H1 (cell line): ENCODE measurements around the gene SELPLG. TPM values are rescaled to one million over a fixed set of nuclear protein-coding genes. Genes with fewer than 3 reads are reported as not detected.
"Not testable (repeated sequence)": the region's sequence is repeated elsewhere in the genome, so short reads cannot be mapped to it uniquely, and the experiment has no call there.

Source experiments
- CTCF ChIA-PET: fragments of 300-600 bp; sonication (Branson Sonifier 250); formaldehyde crosslinking; loops from one replicate; lab custom pipeline; 2021; ENCODE audit not compliant: partially characterized antibody; lab: Charles Lee
- POLR2A ChIA-PET: fragments of 300-600 bp; sonication (Branson Sonifier 250); formaldehyde crosslinking; loops from one replicate; lab custom pipeline; 2021; ENCODE audit warnings: inconsistent platforms; ENCODE audit not compliant: partially characterized antibody; lab: Charles Lee
- DNase-seq, 2 experiments: peaks; one replicate each; pipeline versions ENCODE4 v3.0.0 to v3.0.0-alpha.2; 2010 to 2022; ENCODE audit warnings: low spot score in 2 of 2, low read depth in 1 of 2, mixed read lengths in 1 of 2
- FAIRE-seq: peaks from 2 replicates; lab custom pipeline; 2011; peaks lifted over from hg19 to GRCh38; lab: Jason Lieb, UNC
- H2AFZ ChIP-seq: 2 replicates; pipeline ENCODE4 v1.8.1; 2012; ENCODE audit warnings: low read length, inconsistent platforms
- H2AK5ac ChIP-seq: 2 replicates; pipeline ENCODE4 v1.6.1; 2013; ENCODE audit warnings: low read depth, low read length
- H2BK120ac ChIP-seq: replicated peaks from 2 replicates; pipeline ENCODE3; 2013; ENCODE audit warnings: low read depth, low read length, inconsistent platforms
- H2BK12ac ChIP-seq: 2 replicates; pipeline ENCODE4 v1.6.1; 2013; ENCODE audit warnings: low read depth, low read length
- H2BK15ac ChIP-seq: 2 replicates; pipeline ENCODE4 v1.6.1; 2013; ENCODE audit warnings: low read length
- H2BK20ac ChIP-seq: 2 replicates; pipeline ENCODE4 v1.6.1; 2013; ENCODE audit warnings: low read length
- H2BK5ac ChIP-seq: 2 replicates; pipeline ENCODE4 v1.6.1; 2013; ENCODE audit warnings: low read depth, low read length
- H3K14ac ChIP-seq: 2 replicates; pipeline ENCODE4 v1.6.1; 2013; ENCODE audit warnings: inconsistent platforms; ENCODE audit not compliant: insufficient read length
- H3K18ac ChIP-seq: 2 replicates; pipeline ENCODE4 v1.6.1; 2013; ENCODE audit warnings: low read length; ENCODE audit errors: extremely low read depth
- H3K23ac ChIP-seq: 2 replicates; pipeline ENCODE4 v1.6.1; 2013; ENCODE audit warnings: inconsistent platforms; ENCODE audit not compliant: insufficient read length
- H3K23me2 ChIP-seq: 2 replicates; pipeline ENCODE4 v1.6.1; 2013; ENCODE audit warnings: low read depth, low read length
- H3K27ac ChIP-seq: 2 replicates; pipeline ENCODE4 v1.6.1; 2011; ENCODE audit warnings: low read depth, low read length, inconsistent platforms
- H3K27me3 ChIP-seq, 4 experiments: replicated peaks in 1 of 4; 1 replicate in 1 of 4; 2 replicates in 3 of 4; pipeline versions ENCODE4 v1.6.1 to v1.8.1; 2011 to 2013; ENCODE audit warnings: low read length in 3 of 4, mild to moderate bottlenecking in 3 of 4, inconsistent platforms in 2 of 4, mixed read lengths in 2 of 4, moderate library complexity in 1 of 4; ENCODE audit not compliant: control insufficient read depth in 3 of 4, insufficient read depth in 3 of 4; ENCODE audit errors: extremely low read depth in 1 of 4
- H3K36me3 ChIP-seq, 4 experiments: 2 replicates each; pipeline versions ENCODE4 v1.6.1 to v1.8.1; 2011 to 2013; ENCODE audit warnings: mild to moderate bottlenecking in 4 of 4, low read length in 3 of 4, moderate library complexity in 2 of 4, control low read depth in 1 of 4, inconsistent platforms in 1 of 4; ENCODE audit not compliant: insufficient read depth in 4 of 4, control insufficient read depth in 2 of 4
- H3K4ac ChIP-seq: replicated peaks from 2 replicates; pipeline ENCODE3; 2013; ENCODE audit warnings: low read length, low read depth, mixed read lengths, inconsistent platforms; ENCODE audit not compliant: insufficient read length
- H3K4me1 ChIP-seq, 4 experiments: replicated peaks in 1 of 4; 1 replicate in 1 of 4; 2 replicates in 3 of 4; pipeline versions ENCODE4 v1.6.1 to v1.8.1; 2011 to 2013; ENCODE audit warnings: low read length in 3 of 4, inconsistent platforms in 2 of 4, mixed read lengths in 1 of 4; ENCODE audit not compliant: insufficient read depth in 4 of 4, control insufficient read depth in 3 of 4
- H3K4me2 ChIP-seq, 2 experiments: 2 replicates each; pipeline versions ENCODE4 v1.6.1 to v1.8.1; 2011 to 2013; ENCODE audit warnings: low read depth in 2 of 2, low read length in 2 of 2, control low read depth in 1 of 2, inconsistent platforms in 1 of 2, mild to moderate bottlenecking in 1 of 2; ENCODE audit not compliant: insufficient read depth in 1 of 2
- H3K4me3 ChIP-seq, 4 experiments: fragments of 200-600, 300-600 bp in 1 of 4; sonication (generic), shearing (Covaris generic), sonication (Bioruptor Twin) in 1 of 4; 2 replicates each; pipeline versions ENCODE4 v1.5.1 to v1.8.1; 2011 to 2016; ENCODE audit warnings: low read length in 4 of 4, low read depth in 3 of 4, control low read depth in 2 of 4, inconsistent platforms in 2 of 4, mild to moderate bottlenecking in 2 of 4, mixed read lengths in 1 of 4, moderate library complexity in 1 of 4; ENCODE audit not compliant: insufficient read depth in 2 of 4; ENCODE audit errors: extremely low read depth in 1 of 4
- H3K56ac ChIP-seq: replicated peaks from 2 replicates; pipeline ENCODE3; 2013; ENCODE audit warnings: low read depth, mild to moderate bottlenecking, mixed read lengths, low read length, inconsistent platforms; ENCODE audit not compliant: insufficient read length
- H3K79me1 ChIP-seq: 2 replicates; pipeline ENCODE4 v1.6.1; 2013; ENCODE audit warnings: low read depth, low read length, control low read depth
- H3K79me2 ChIP-seq, 2 experiments: 2 replicates each; pipeline versions ENCODE4 v1.6.1 to v1.8.1; 2012 to 2013; ENCODE audit warnings: low read length in 2 of 2, mild to moderate bottlenecking in 2 of 2, inconsistent platforms in 1 of 2; ENCODE audit not compliant: insufficient read depth in 2 of 2, control insufficient read depth in 1 of 2
- H3K9ac ChIP-seq, 4 experiments: replicated peaks in 1 of 4; 1 replicate in 1 of 4; 2 replicates in 3 of 4; pipeline versions ENCODE4 v1.6.1 to v1.8.1; 2011 to 2013; ENCODE audit warnings: low read depth in 3 of 4, low read length in 3 of 4, control low read depth in 2 of 4, mild to moderate bottlenecking in 2 of 4, moderate library complexity in 2 of 4, inconsistent platforms in 1 of 4; ENCODE audit errors: extremely low read depth in 1 of 4
- H3K9me3 ChIP-seq, 2 experiments: 2 replicates each; pipeline versions ENCODE4 v1.6.1 to v1.8.1; 2012 to 2013; ENCODE audit warnings: mild to moderate bottlenecking in 2 of 2, moderate library complexity in 2 of 2, control low read depth in 1 of 2, inconsistent platforms in 1 of 2, low read depth in 1 of 2, low read length in 1 of 2, mixed read lengths in 1 of 2; ENCODE audit not compliant: insufficient read depth in 2 of 2
- H4K20me1 ChIP-seq, 2 experiments: replicated peaks in 1 of 2; 2 replicates each; pipeline versions ENCODE3 to v1.8.1; 2011 to 2013; ENCODE audit warnings: inconsistent platforms in 2 of 2, low read length in 2 of 2, mild to moderate bottlenecking in 1 of 2; ENCODE audit not compliant: insufficient read depth in 2 of 2, control insufficient read depth in 1 of 2
- H4K5ac ChIP-seq: 2 replicates; pipeline ENCODE4 v1.6.1; 2013; ENCODE audit warnings: low read length, low read depth, mixed read lengths, inconsistent platforms; ENCODE audit not compliant: insufficient read length
- H4K8ac ChIP-seq: 2 replicates; pipeline ENCODE4 v1.8.0; 2013; ENCODE audit warnings: mild to moderate bottlenecking, moderate library complexity, low read length, inconsistent platforms; ENCODE audit not compliant: insufficient read depth; ENCODE audit errors: extremely low read depth
- H4K91ac ChIP-seq: replicated peaks from 2 replicates; pipeline ENCODE3; 2013; ENCODE audit warnings: low read length, mixed read lengths, inconsistent platforms; ENCODE audit not compliant: insufficient read length
- WGBS, 2 experiments: shearing (Covaris generic) in 1 of 2; methylation state at CpG; one replicate each; pipeline versions ENCODE4 v1.1.6 to v1.1.7; 2013 to 2015; ENCODE audit warnings: low lambda C conversion rate in 2 of 2, mixed read lengths in 2 of 2, inconsistent platforms in 1 of 2, low coverage in 1 of 2, missing lambda C conversion rate in 1 of 2; ENCODE audit not compliant: insufficient replicate concordance in 2 of 2, insufficient coverage in 1 of 2, insufficient read length in 1 of 2; ENCODE audit errors: extremely low coverage in 1 of 2, missing lambda C conversion rate in 1 of 2; 5-methylcytosine and 5-hydroxymethylcytosine counted together
- polyA plus RNA-seq, 7 experiments: library from polyadenylated mRNA; depleted of rRNA in 3 of 7; stranded (reverse) in 5 of 7; unstranded in 2 of 7; fragments of >200 nt in 5 of 7; fragments of 200-250 nt in 2 of 7; gene quantifications; 1 replicate in 5 of 7; 2 replicates in 1 of 7; 4 replicates in 1 of 7; pipeline versions ENCODE4 v1.2.1 to v1.2.3, GENCODE V29; 2011 to 2013; ENCODE audit warnings: missing spikeins in 2 of 7, mixed read lengths in 2 of 7
- total RNA-seq: library from RNA; stranded (reverse); fragmentation: NEBNext Ultra II Directional; extraction: Animal tissue kit (Norgen Biotek cat#: 25700); gene quantifications from 2 replicates; pipeline ENCODE4 v1.2.1, GENCODE V29; 2021

The SELPLG gene
- total and polyA plus RNA-seq, 2 of the 8 experiments (the other 6 are each of a cell fraction or from before 2014, with no cell fraction given), result 0.18 TPM; not detected in 1

DNA sequence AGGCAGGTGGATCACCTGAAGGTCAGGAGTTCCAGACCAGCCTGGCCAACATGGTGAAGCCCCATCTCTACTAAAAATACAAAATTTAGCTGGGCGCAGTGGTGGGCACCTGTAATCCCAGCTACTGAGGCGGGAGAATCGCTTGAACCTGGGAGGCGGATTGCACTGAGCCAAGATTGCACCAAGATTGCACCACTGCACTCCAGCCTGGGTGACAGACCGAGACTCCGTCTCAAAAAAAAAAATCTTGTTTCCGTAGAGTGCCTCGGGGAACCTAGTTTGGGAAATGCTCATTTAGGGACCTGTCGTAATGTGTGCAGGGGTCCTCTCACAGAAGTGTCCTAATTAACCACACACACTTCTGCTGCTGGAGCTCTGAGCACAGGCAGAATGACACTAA is 43.2 kb downstream of the SELPLG start:
- H4K5ac ChIP-seq, H2BK5ac ChIP-seq, H4K91ac ChIP-seq, H3K23ac ChIP-seq, DNase-seq, H2AFZ ChIP-seq, H3K4me3 ChIP-seq, H3K23me2 ChIP-seq, H2BK12ac ChIP-seq, H3K14ac ChIP-seq, H3K56ac ChIP-seq, H3K4ac ChIP-seq, FAIRE-seq, H3K27me3 ChIP-seq, H4K20me1 ChIP-seq, H2AK5ac ChIP-seq, H2BK20ac ChIP-seq, H4K8ac ChIP-seq, H3K79me2 ChIP-seq, H3K9ac ChIP-seq, H3K9me3 ChIP-seq, H3K4me2 ChIP-seq, H3K36me3 ChIP-seq, H2BK15ac ChIP-seq, H3K18ac ChIP-seq, H2BK120ac ChIP-seq, H3K27ac ChIP-seq, H3K79me1 ChIP-seq: not testable (repeated sequence)
- 92% methylated on average over 8 of the region's 9 CpGs; no CpG with 5 or more reads in 1 of the 2 experiments for WGBS, 2 experiments
- ChIA-PET CTCF (interaction anchor here (0.7 to 1.6 kb wide), 8 partner anchors 9 to 209 kb away, joined by 3 to 5 read pairs (median 4); no protein-coding TSS in a partner anchor), POLR2A (interaction anchor here (1.4 to 3.5 kb wide), 2 partner anchors 10 to 29 kb away, joined by 5 to 10 read pairs; partner anchors contain the start of genes ISCU and SART3)
- H3K4me1 ChIP-seq, result peaks cover 0 to 17% (median 11%) of the 10 kb centered on the region in 4 experiments; a peak in 6 of 7 replicates
